Measurements from ENCODE around the gene KLHL15. TPM values are rescaled to one million over a fixed set of nuclear protein-coding genes. Genes with fewer than 3 reads are reported as not detected.

Gene KLHL15
- total and polyA plus RNA-seq, 4 donors, result 1.7 to 18.9 (median 3.9) TPM

GRCh38 chrX:24002167-24002566 lies 24.8 kb downstream of the KLHL15 start:
- H3K36me3 ChIP-seq (ENCODE audit: control insufficient read depth in 4 of 4, insufficient read depth in 4 of 4, low read length in 4 of 4), result peaks cover 0 to 2% (median 0%) of the 10 kb centered on the region in 4 donors
- H3K27ac ChIP-seq (ENCODE audit: low read depth in 1 of 2, low read length in 1 of 2), result no peak overlapping the region
- DNase-seq, result no peak
- H3K9me3 ChIP-seq (ENCODE audit: control insufficient read depth in 4 of 4, insufficient read depth in 3 of 4, low read length in 3 of 4), result no peaks in the 10 kb centered on the region
- H3K27me3 ChIP-seq (ENCODE audit: control insufficient read depth in 3 of 3, insufficient read depth in 3 of 3, low read length in 2 of 3), result peaks cover 0 to 9% (median 6%) of the 10 kb centered on the region in 3 donors
- WGBS, 2 donors, result 86 to 100% methylated on average over 1 of the region's 1 CpG
- no peak overlapping the region for H3K4me3 ChIP-seq
- H3K9ac ChIP-seq (ENCODE audit: insufficient read depth in 1 of 2, low read length in 2 of 2), result no peak overlapping the region
- no peak for ATAC-seq (ENCODE audit: insufficient read depth, low FRiP score)
- H3K4me1 ChIP-seq (ENCODE audit: control insufficient read depth in 5 of 5, insufficient read depth in 5 of 5, low read length in 5 of 5), result no peaks in the 10 kb centered on the region
- TF ChIP-seq, protein P1, sequence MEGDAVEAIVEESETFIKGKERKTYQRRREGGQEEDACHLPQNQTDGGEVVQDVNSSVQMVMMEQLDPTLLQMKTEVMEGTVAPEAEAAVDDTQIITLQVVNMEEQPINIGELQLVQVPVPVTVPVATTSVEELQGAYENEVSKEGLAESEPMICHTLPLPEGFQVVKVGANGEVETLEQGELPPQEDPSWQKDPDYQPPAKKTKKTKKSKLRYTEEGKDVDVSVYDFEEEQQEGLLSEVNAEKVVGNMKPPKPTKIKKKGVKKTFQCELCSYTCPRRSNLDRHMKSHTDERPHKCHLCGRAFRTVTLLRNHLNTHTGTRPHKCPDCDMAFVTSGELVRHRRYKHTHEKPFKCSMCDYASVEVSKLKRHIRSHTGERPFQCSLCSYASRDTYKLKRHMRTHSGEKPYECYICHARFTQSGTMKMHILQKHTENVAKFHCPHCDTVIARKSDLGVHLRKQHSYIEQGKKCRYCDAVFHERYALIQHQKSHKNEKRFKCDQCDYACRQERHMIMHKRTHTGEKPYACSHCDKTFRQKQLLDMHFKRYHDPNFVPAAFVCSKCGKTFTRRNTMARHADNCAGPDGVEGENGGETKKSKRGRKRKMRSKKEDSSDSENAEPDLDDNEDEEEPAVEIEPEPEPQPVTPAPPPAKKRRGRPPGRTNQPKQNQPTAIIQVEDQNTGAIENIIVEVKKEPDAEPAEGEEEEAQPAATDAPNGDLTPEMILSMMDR (IDR thresholded peaks at IDR 0.05; ENCODE audit: control extremely low read depth, extremely low read depth), result no peak

- Histone ChIP-seq H3K27me3 (ENCODE audit: control insufficient read depth in 3 of 3, insufficient read depth in 3 of 3, low read length in 2 of 3) (peaks cover 0 to 17% (median 6%) of the 10 kb centered on the region in 3 donors), H3K9me3 (ENCODE audit: control insufficient read depth in 4 of 4, insufficient read depth in 3 of 4, low read length in 3 of 4) (no peaks in the 10 kb centered on the region), H3K36me3 (ENCODE audit: control insufficient read depth in 4 of 4, insufficient read depth in 4 of 4, low read length in 4 of 4) (no peaks in the 10 kb centered on the region), H3K27ac (ENCODE audit: low read depth in 1 of 2, low read length in 1 of 2) (no peak overlapping the region), H3K9ac (ENCODE audit: insufficient read depth in 1 of 2, low read length in 2 of 2) (no peak overlapping the region), H3K4me1 (ENCODE audit: control insufficient read depth in 5 of 5, insufficient read depth in 5 of 5, low read length in 5 of 5) (no peaks in the 10 kb centered on the region), H3K4me3 (no peak overlapping the region)
- DNase-seq (no peak), ATAC-seq (ENCODE audit: insufficient read depth, low FRiP score) (no peak)
- TF ChIP-seq, protein P1 (IDR thresholded peaks at IDR 0.05; ENCODE audit: control extremely low read depth, extremely low read depth), result no peak
- WGBS, 2 donors, result 96 to 97% methylated on average over 5 of the region's 5 CpGs
Observed at GRCh38 chrX:23999671-24000070, 27.3 kb downstream of the KLHL15 start.

DNA sequence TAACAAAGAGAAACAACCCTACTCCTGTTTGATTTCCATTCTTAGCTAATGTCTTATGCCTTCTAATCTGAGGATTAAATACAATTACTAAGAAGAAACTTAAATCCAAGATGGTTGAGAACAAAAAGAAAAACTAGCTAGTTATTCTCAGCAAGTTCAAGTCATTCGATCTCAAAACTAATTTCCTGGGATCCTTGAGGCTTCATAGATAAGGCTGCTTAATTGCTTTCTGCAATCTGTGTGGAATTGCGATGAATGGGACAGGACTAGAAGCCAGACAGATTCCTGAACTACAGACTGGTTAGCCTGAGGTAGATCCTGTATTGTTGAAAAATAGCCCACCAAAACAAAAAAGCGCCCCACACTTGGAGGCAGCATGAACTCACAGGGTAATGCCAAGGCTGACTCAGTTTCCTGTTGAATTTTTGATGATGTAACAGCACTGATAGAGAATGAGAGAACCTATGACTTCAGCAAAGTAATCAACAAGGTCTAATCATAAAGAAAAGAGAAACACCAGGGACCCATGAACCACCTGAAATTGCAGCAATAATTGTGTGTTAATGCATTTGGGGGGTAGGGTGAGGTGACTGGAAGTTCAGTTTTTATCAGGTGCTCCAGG lies 33.9 kb downstream of the KLHL15 start:
- H3K4me1 ChIP-seq (ENCODE audit: control insufficient read depth in 5 of 5, insufficient read depth in 5 of 5, low read length in 5 of 5), result peaks cover 0 to 8% (median 0%) of the 10 kb centered on the region in 5 donors
- TF ChIP-seq, protein P1 (IDR thresholded peaks at IDR 0.05; ENCODE audit: control extremely low read depth, extremely low read depth), result no peak
- H3K9me3 ChIP-seq (ENCODE audit: control insufficient read depth in 4 of 4, insufficient read depth in 3 of 4, low read length in 3 of 4), result peaks cover 0 to 1% (median 0%) of the 10 kb centered on the region in 4 donors
- peak in 1 of 3 donors; percentile 2 for DNase-seq
- H3K9ac ChIP-seq (ENCODE audit: insufficient read depth in 1 of 2, low read length in 2 of 2), result no peak overlapping the region
- 77 to 91% methylated on average over 3 of the region's 3 CpGs for WGBS, 2 donors
- H3K27me3 ChIP-seq (ENCODE audit: control insufficient read depth in 3 of 3, insufficient read depth in 3 of 3, low read length in 2 of 3), result peaks cover 0 to 47% (median 14%) of the 10 kb centered on the region in 3 donors
- H3K27ac ChIP-seq (ENCODE audit: low read depth in 1 of 2, low read length in 1 of 2), result no peak overlapping the region
- ATAC-seq (ENCODE audit: insufficient read depth, low FRiP score), result no peak
- H3K4me3 ChIP-seq, result no peak overlapping the region
- peaks cover 0 to 7% (median 4%) of the 10 kb centered on the region in 4 donors for H3K36me3 ChIP-seq (ENCODE audit: control insufficient read depth in 4 of 4, insufficient read depth in 4 of 4, low read length in 4 of 4)
